BLaER1 treated with 17β-estradiol and CSF1 and Interleukin-3, amounts not matched to agents 10 nM and 100 nM (cell line): ENCODE results near the gene AP4E1.
"Not testable (repeated sequence)": the region's sequence is repeated elsewhere in the genome, so short reads cannot be mapped to it uniquely, and the experiment has no call there.

Source experiments
- H3K27ac ChIP-seq, 11 experiments: shearing (Covaris generic); formaldehyde crosslinking; 2 replicates each; pipeline ENCODE4 v1.8.1; 2022
- H3K27me3 ChIP-seq, 11 experiments: shearing (Covaris generic); formaldehyde crosslinking; 2 replicates each; pipeline ENCODE4 v1.8.1; 2022
- H3K36me3 ChIP-seq, 11 experiments: shearing (Covaris generic); formaldehyde crosslinking; 2 replicates each; pipeline ENCODE4 v1.8.1; 2022
- H3K4me1 ChIP-seq, 10 experiments: shearing (Covaris generic); formaldehyde crosslinking; 2 replicates each; pipeline ENCODE4 v1.8.1; 2022
- H3K4me2 ChIP-seq, 11 experiments: shearing (Covaris generic); formaldehyde crosslinking; 2 replicates each; pipeline ENCODE4 v1.8.1; 2022
- H3K4me3 ChIP-seq, 10 experiments: shearing (Covaris generic); formaldehyde crosslinking; 2 replicates each; pipeline ENCODE4 v1.8.1; 2022
- H3K9ac ChIP-seq, 11 experiments: shearing (Covaris generic); formaldehyde crosslinking; 2 replicates each; pipeline ENCODE4 v1.8.1; 2022
- H3K9me3 ChIP-seq, 11 experiments: shearing (Covaris generic); formaldehyde crosslinking; replicated peaks in 1 of 11; 2 replicates each; pipeline ENCODE4 v1.8.1; 2022
- H4K20me1 ChIP-seq, 11 experiments: shearing (Covaris generic); formaldehyde crosslinking; 2 replicates each; pipeline ENCODE4 v1.8.1; 2022
- Cebpa-rat ChIP-seq, 11 experiments: shearing (Covaris generic); IDR thresholded peaks; 2 replicates each; pipeline ENCODE4 v1.8.1; 2022

The AP4E1 gene

GRCh38 chr15:50925281-50925680 lies 16.8 kb downstream of the AP4E1 start:
- H4K20me1 ChIP-seq, result peaks cover 0 to 20% (median 4%) of the 10 kb centered on the region in 11 experiments; a peak in 7 of 22 replicates
- no peaks in the 10 kb centered on the region for H3K9me3 ChIP-seq
- no peak overlapping the region for H3K27ac ChIP-seq
- no peaks in the 10 kb centered on the region for H3K4me1 ChIP-seq
- H3K36me3 ChIP-seq, result peaks cover 74 to 96% (median 85%) of the 10 kb centered on the region in 11 experiments
- no peaks in the 10 kb centered on the region for H3K27me3 ChIP-seq
- H3K4me2 ChIP-seq, result no peak overlapping the region
- no peak overlapping the region for H3K4me3 ChIP-seq
- no peak for TF ChIP-seq Cebpa-rat (IDR thresholded peaks at IDR 0.05)
- no peak overlapping the region for H3K9ac ChIP-seq

- Histone ChIP-seq H3K4me3 (no peak overlapping the region), H4K20me1 (no peaks in the 10 kb centered on the region; a peak in 2 of 22 replicates), H3K9ac (no peak overlapping the region), H3K9me3 (no peaks in the 10 kb centered on the region), H3K36me3 (peaks cover 73 to 96% (median 80%) of the 10 kb centered on the region in 11 experiments), H3K27ac (no peak overlapping the region), H3K4me1 (peaks cover 0 to 15% (median 9%) of the 10 kb centered on the region in 10 experiments; a peak in 14 of 20 replicates), H3K4me2 (no peak overlapping the region), H3K27me3 (no peaks in the 10 kb centered on the region)
- TF ChIP-seq Cebpa-rat (IDR thresholded peaks at IDR 0.05), result no peak
Observed at GRCh38 chr15:50929062-50929461, 20.6 kb downstream of the AP4E1 start.

- H3K27me3 ChIP-seq, result no peaks in the 10 kb centered on the region
- H3K9ac ChIP-seq, result no peak overlapping the region
- H3K4me3 ChIP-seq, result no peak overlapping the region
- no peak overlapping the region for H3K4me2 ChIP-seq
- TF ChIP-seq Cebpa-rat (IDR thresholded peaks at IDR 0.05), result no peak
- H3K27ac ChIP-seq, result no peak overlapping the region
- H3K36me3 ChIP-seq, result peaks cover 66 to 98% (median 78%) of the 10 kb centered on the region in 11 experiments
- peaks cover 0 to 19% (median 9%) of the 10 kb centered on the region in 10 experiments; a peak in 14 of 20 replicates for H3K4me1 ChIP-seq
- no peaks in the 10 kb centered on the region; a peak in 2 of 22 replicates for H4K20me1 ChIP-seq
- H3K9me3 ChIP-seq, result no peaks in the 10 kb centered on the region
Observed at GRCh38 chr15:50930792-50931191, 22.3 kb downstream of the AP4E1 start.

- Histone ChIP-seq H3K27ac (no peak overlapping the region; a peak in 1 of 22 replicates), H3K4me2 (peak overlapping the region in 3 of 11 experiments; percentile 17 to 63 (median 50); a peak in 4 of 22 replicates), H3K27me3 (no peaks in the 10 kb centered on the region), H3K9ac (no peak overlapping the region), H3K36me3 (peaks cover 57 to 97% (median 74%) of the 10 kb centered on the region in 11 experiments), H3K4me1 (peaks cover 0 to 19% (median 9%) of the 10 kb centered on the region in 10 experiments; a peak in 14 of 20 replicates), H4K20me1 (no peaks in the 10 kb centered on the region), H3K4me3 (no peak overlapping the region), H3K9me3 (no peaks in the 10 kb centered on the region)
- TF ChIP-seq Cebpa-rat (IDR thresholded peaks at IDR 0.05), result no peak
Observed at GRCh38 chr15:50933341-50933740, 24.9 kb downstream of the AP4E1 start.

GRCh38 chr15:50938525-50938924 lies 30.0 kb downstream of the AP4E1 start:
- H4K20me1 ChIP-seq, result no peaks in the 10 kb centered on the region

GRCh38 chr15:50939911-50940310 lies 31.4 kb downstream of the AP4E1 start:
- Histone ChIP-seq H3K36me3 (peaks cover 57 to 86% (median 74%) of the 10 kb centered on the region in 11 experiments), H3K27ac (no peak overlapping the region), H3K4me2 (no peak overlapping the region), H3K27me3 (no peaks in the 10 kb centered on the region), H4K20me1 (no peaks in the 10 kb centered on the region), H3K4me1 (no peaks in the 10 kb centered on the region), H3K9me3 (no peaks in the 10 kb centered on the region), H3K4me3 (no peak overlapping the region), H3K9ac (no peak overlapping the region)
- no peak for TF ChIP-seq Cebpa-rat (IDR thresholded peaks at IDR 0.05)

More at GRCh38 chr15:50938525-50938924, 30.0 kb downstream of the AP4E1 start:
- Histone ChIP-seq H3K36me3 (peaks cover 43 to 82% (median 65%) of the 10 kb centered on the region in 11 experiments), H3K4me2 (no peak overlapping the region), H3K4me3 (no peak overlapping the region), H3K9ac (no peak overlapping the region), H3K4me1 (peaks cover 0 to 11% (median 0%) of the 10 kb centered on the region in 10 experiments; a peak in 9 of 20 replicates), H3K9me3 (no peaks in the 10 kb centered on the region), H3K27ac (no peak overlapping the region), H3K27me3 (no peaks in the 10 kb centered on the region)
- no peak for TF ChIP-seq Cebpa-rat (IDR thresholded peaks at IDR 0.05)

- Histone ChIP-seq H3K4me3 (no peak overlapping the region), H4K20me1 (no peaks in the 10 kb centered on the region), H3K9ac (no peak overlapping the region), H3K27ac (no peak overlapping the region), H3K27me3 (no peaks in the 10 kb centered on the region), H3K9me3 (no peaks in the 10 kb centered on the region), H3K36me3 (peaks cover 63 to 86% (median 74%) of the 10 kb centered on the region in 11 experiments), H3K4me2 (no peak overlapping the region), H3K4me1 (peaks cover 0 to 4% (median 0%) of the 10 kb centered on the region in 10 experiments; a peak in 6 of 20 replicates)
- no peak for TF ChIP-seq Cebpa-rat (IDR thresholded peaks at IDR 0.05)
Observed at GRCh38 chr15:50940506-50940905, 32.0 kb downstream of the AP4E1 start.

GRCh38 chr15:50943638-50944037 lies 35.2 kb downstream of the AP4E1 start:
- no peak overlapping the region for H3K4me2 ChIP-seq
- no peak overlapping the region for H3K27ac ChIP-seq
- peaks cover 49 to 76% (median 63%) of the 10 kb centered on the region in 11 experiments for H3K36me3 ChIP-seq
- H3K9ac ChIP-seq, result no peak overlapping the region
- no peak overlapping the region for H3K4me3 ChIP-seq
- no peaks in the 10 kb centered on the region for H4K20me1 ChIP-seq
- no peaks in the 10 kb centered on the region for H3K27me3 ChIP-seq
- TF ChIP-seq Cebpa-rat (IDR thresholded peaks at IDR 0.05), result no peak
- H3K4me1 ChIP-seq, result peaks cover 0 to 9% (median 0%) of the 10 kb centered on the region in 10 experiments; a peak in 6 of 20 replicates
- no peaks in the 10 kb centered on the region for H3K9me3 ChIP-seq

GRCh38 chr15:50944672-50945071 lies 36.2 kb downstream of the AP4E1 start:
- TF ChIP-seq Cebpa-rat (IDR thresholded peaks at IDR 0.05), result no peak

GRCh38 chr15:50945725-50946124 lies 37.2 kb downstream of the AP4E1 start:
- Histone ChIP-seq H3K36me3 (peaks cover 66 to 88% (median 77%) of the 10 kb centered on the region in 11 experiments), H3K9me3 (peaks cover 0 to 4% (median 3%) of the 10 kb centered on the region in 11 experiments; a peak in 12 of 22 replicates), H3K4me3 (no peak overlapping the region), H3K4me2 (peak overlapping the region in 2 of 11 experiments; percentile 10 to 18; a peak in 2 of 22 replicates), H3K27ac (no peak overlapping the region), H3K27me3 (no peaks in the 10 kb centered on the region), H4K20me1 (no peaks in the 10 kb centered on the region), H3K9ac (no peak overlapping the region), H3K4me1 (peaks cover 0 to 9% (median 0%) of the 10 kb centered on the region in 10 experiments; a peak in 6 of 20 replicates)
- TF ChIP-seq Cebpa-rat (IDR thresholded peaks at IDR 0.05), result no peak

More at GRCh38 chr15:50944672-50945071, 36.2 kb downstream of the AP4E1 start:
- Histone ChIP-seq H3K4me2 (no peak overlapping the region), H3K36me3 (peaks cover 55 to 79% (median 67%) of the 10 kb centered on the region in 11 experiments), H3K27ac (no peak overlapping the region), H3K9me3 (no peaks in the 10 kb centered on the region), H3K9ac (no peak overlapping the region), H4K20me1 (no peaks in the 10 kb centered on the region), H3K4me3 (no peak overlapping the region), H3K27me3 (no peaks in the 10 kb centered on the region), H3K4me1 (peaks cover 0 to 9% (median 0%) of the 10 kb centered on the region in 10 experiments; a peak in 6 of 20 replicates)

GRCh38 chr15:50950745-50951144 lies 42.3 kb downstream of the AP4E1 start:
- H3K27me3 ChIP-seq, H3K27ac ChIP-seq, H3K4me3 ChIP-seq, H3K4me2 ChIP-seq, H3K4me1 ChIP-seq, H3K9ac ChIP-seq, H4K20me1 ChIP-seq: not testable (repeated sequence)
- H3K9me3 ChIP-seq, result peaks cover 6 to 38% (median 28%) of the 10 kb centered on the region in 11 experiments
- peaks cover 72 to 93% (median 84%) of the 10 kb centered on the region in 11 experiments for H3K36me3 ChIP-seq
